ENCODE data around the gene SLC25A21.

SLC25A21 gene

DNA sequence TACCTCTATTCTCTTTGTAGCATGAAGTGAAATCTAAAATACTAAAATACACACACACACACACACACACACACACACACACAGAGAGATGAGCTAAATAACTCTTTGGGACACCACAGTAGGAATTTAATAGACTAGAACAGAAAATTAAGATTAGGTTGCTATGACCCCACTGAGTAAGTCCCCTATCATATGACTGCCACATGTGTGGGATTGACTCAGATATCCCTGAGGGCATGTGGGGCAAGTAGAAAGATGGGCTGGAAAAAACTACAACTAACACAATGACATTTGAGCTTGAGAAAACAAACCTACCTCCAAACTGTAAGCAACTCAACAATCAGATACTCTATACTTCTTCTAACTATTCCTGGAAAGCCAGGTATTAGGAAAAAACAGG lies 27.0 kb downstream of the SLC25A21 start:
- no peak for ATAC-seq
- TF ChIP-seq ZNF8 (CRISPR knock-in tag; IDR thresholded peaks at IDR 0.05) (no peak), ESRRG (CRISPR knock-in tag; IDR thresholded peaks at IDR 0.05) (no peak), ZNF70 (CRISPR knock-in tag; IDR thresholded peaks at IDR 0.05) (no peak), ZFP30 (CRISPR knock-in tag; IDR thresholded peaks at IDR 0.05) (no peak), GLIS3 (CRISPR knock-in tag; IDR thresholded peaks at IDR 0.05) (no peak), OSR1 (CRISPR knock-in tag; IDR thresholded peaks at IDR 0.05) (no peak), CSDC2 (CRISPR knock-in tag; IDR thresholded peaks at IDR 0.05) (no peak)
- TF ChIP-seq, protein P1, sequence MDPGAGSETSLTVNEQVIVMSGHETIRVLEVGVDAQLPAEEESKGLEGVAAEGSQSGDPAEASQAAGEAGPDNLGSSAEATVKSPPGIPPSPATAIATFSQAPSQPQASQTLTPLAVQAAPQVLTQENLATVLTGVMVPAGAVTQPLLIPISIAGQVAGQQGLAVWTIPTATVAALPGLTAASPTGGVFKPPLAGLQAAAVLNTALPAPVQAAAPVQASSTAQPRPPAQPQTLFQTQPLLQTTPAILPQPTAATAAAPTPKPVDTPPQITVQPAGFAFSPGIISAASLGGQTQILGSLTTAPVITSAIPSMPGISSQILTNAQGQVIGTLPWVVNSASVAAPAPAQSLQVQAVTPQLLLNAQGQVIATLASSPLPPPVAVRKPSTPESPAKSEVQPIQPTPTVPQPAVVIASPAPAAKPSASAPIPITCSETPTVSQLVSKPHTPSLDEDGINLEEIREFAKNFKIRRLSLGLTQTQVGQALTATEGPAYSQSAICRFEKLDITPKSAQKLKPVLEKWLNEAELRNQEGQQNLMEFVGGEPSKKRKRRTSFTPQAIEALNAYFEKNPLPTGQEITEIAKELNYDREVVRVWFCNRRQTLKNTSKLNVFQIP (CRISPR knock-in tag; IDR thresholded peaks at IDR 0.05; ENCODE audit: borderline replicate concordance, low read depth) = no peak
- TF ChIP-seq, protein P2, sequence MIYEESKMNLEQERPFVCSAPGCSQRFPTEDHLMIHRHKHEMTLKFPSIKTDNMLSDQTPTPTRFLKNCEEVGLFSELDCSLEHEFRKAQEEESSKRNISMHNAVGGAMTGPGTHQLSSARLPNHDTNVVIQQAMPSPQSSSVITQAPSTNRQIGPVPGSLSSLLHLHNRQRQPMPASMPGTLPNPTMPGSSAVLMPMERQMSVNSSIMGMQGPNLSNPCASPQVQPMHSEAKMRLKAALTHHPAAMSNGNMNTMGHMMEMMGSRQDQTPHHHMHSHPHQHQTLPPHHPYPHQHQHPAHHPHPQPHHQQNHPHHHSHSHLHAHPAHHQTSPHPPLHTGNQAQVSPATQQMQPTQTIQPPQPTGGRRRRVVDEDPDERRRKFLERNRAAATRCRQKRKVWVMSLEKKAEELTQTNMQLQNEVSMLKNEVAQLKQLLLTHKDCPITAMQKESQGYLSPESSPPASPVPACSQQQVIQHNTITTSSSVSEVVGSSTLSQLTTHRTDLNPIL (CRISPR knock-in tag; IDR thresholded peaks at IDR 0.05; ENCODE audit: low read depth) = no peak

DNA sequence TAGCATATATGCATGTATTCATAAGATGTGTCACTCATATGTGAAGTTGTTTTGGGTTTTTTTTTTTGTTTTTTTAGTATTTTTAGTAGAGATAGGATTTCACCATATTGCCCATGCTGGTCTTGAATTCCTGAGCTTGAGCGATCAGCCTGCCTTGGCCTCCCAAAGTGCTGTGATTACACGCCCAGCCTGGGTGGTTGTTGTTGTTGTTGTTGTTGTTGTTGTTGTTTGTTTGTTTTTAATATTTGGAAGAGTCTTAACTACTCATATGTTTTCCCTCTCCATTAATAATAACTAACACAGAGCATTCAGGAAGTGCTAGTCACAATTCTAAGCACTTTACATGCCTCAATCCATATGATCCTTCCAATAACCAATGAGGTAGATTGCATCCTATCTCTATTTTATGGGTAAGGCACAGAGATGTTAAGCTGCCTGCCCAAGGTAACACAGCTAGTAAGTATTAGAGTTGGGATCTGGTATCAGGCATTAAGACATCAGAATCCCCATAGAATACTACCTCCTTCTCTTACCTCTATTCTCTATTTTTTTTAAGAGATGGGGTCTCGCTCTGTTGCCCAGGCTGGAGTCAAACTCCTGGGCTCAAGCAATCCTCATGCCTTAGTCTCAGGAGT lies 27.6 kb downstream of the SLC25A21 start:
- ATAC-seq = no peak
- TF ChIP-seq ZNF70 (CRISPR knock-in tag; IDR thresholded peaks at IDR 0.05) (no peak), ARNTL (CRISPR knock-in tag; IDR thresholded peaks at IDR 0.05; ENCODE audit: borderline replicate concordance, low read depth) (no peak), ZNF8 (CRISPR knock-in tag; IDR thresholded peaks at IDR 0.05) (no peak), PPARA (CRISPR knock-in tag; IDR thresholded peaks at IDR 0.05; ENCODE audit: borderline replicate concordance) (no peak), ZNF565 (CRISPR knock-in tag; conservative IDR thresholded peaks at IDR 0.05; ENCODE audit: low read depth) (no peak)

DNA sequence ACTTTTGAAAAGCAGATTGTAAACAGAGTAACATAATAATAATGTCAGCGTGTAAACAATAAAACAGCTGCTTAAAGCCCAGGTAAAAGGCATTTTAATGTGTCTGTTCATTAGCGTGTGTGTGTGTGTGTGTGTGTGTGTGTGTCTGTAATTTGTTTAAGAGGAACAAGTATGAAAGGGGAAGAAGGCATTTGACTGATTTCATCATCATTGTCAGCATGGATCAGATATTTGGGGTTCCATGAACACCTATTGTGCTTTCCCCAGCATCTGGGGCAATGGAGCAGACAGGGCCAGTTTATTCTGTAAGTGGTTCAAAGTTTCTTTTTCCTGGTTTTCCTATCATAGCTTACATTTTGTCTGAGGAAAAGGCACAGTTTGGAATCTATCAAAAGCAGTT lies 28.9 kb downstream of the SLC25A21 start:
- no peak for TF ChIP-seq PPARA (CRISPR knock-in tag; IDR thresholded peaks at IDR 0.05; ENCODE audit: borderline replicate concordance)
- TF ChIP-seq ZNF565 (CRISPR knock-in tag; conservative IDR thresholded peaks at IDR 0.05; ENCODE audit: low read depth) = no peak
- no peak for TF ChIP-seq ZFP30 (CRISPR knock-in tag; IDR thresholded peaks at IDR 0.05)
- TF ChIP-seq TOX (CRISPR knock-in tag; IDR thresholded peaks at IDR 0.05; ENCODE audit: borderline replicate concordance) = no peak
- TF ChIP-seq, protein P3, sequence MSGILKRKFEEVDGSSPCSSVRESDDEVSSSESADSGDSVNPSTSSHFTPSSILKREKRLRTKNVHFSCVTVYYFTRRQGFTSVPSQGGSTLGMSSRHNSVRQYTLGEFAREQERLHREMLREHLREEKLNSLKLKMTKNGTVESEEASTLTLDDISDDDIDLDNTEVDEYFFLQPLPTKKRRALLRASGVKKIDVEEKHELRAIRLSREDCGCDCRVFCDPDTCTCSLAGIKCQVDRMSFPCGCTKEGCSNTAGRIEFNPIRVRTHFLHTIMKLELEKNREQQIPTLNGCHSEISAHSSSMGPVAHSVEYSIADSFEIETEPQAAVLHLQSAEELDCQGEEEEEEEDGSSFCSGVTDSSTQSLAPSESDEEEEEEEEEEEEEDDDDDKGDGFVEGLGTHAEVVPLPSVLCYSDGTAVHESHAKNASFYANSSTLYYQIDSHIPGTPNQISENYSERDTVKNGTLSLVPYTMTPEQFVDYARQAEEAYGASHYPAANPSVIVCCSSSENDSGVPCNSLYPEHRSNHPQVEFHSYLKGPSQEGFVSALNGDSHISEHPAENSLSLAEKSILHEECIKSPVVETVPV (CRISPR knock-in tag; IDR thresholded peaks at IDR 0.05) = no peak
- no peak for TF ChIP-seq GLIS3 (CRISPR knock-in tag; IDR thresholded peaks at IDR 0.05)
- ATAC-seq = no peak

DNA sequence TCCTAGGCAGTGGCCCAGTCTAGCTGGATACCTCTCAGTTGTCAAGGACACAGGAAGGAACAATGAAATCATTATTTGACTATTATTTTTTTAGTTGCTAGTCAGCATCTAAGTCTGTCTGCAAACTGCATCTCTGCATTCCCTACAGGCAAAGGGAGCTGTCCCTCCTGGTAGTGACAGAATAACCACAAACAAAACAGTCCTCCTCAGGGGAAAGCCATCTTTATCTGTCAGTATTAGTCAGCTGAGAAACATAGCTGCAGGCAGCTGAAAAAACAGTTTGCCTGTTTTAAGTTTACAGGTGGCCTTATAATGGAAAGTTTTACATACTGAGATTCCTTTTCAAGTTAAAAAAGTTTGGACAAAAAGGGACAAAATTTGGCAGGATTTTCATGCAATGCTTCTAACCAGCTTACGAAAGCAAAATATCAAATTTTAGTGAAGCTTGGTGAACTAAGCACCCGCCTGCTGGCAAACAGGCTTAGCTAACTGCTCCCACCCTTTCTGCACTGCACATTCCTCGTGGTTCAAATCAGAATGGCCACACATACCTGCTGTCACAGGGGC lies 29.5 kb downstream of the SLC25A21 start:
- TF ChIP-seq, protein P4, sequence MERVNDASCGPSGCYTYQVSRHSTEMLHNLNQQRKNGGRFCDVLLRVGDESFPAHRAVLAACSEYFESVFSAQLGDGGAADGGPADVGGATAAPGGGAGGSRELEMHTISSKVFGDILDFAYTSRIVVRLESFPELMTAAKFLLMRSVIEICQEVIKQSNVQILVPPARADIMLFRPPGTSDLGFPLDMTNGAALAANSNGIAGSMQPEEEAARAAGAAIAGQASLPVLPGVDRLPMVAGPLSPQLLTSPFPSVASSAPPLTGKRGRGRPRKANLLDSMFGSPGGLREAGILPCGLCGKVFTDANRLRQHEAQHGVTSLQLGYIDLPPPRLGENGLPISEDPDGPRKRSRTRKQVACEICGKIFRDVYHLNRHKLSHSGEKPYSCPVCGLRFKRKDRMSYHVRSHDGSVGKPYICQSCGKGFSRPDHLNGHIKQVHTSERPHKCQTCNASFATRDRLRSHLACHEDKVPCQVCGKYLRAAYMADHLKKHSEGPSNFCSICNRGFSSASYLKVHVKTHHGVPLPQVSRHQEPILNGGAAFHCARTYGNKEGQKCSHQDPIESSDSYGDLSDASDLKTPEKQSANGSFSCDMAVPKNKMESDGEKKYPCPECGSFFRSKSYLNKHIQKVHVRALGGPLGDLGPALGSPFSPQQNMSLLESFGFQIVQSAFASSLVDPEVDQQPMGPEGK (CRISPR knock-in tag; IDR thresholded peaks at IDR 0.05; ENCODE audit: borderline replicate concordance) = no peak
- TF ChIP-seq, protein P2 (CRISPR knock-in tag; IDR thresholded peaks at IDR 0.05; ENCODE audit: low read depth) = no peak
- no peak for ATAC-seq

DNA sequence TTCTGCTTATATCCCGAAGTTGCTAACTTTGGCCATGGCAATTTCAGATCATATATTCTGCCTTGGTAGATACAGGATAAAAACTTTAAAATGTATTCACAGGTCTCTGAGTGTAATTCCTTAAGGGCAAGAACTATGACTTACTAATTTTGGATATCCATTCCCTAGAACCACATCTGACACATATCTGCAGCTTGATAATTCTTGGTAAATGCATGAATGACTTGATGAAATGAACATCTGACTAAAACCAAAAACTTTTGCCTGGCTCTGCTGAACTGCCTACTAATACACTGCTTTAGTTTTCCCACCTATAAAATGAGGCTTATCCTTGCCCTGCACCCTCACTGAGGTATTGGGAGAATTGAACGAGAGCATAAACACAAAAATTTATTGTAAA lies 32.2 kb downstream of the SLC25A21 start:
- ATAC-seq = no peak
- no peak for TF ChIP-seq SNAI2 (CRISPR knock-in tag; IDR thresholded peaks at IDR 0.05)
- TF ChIP-seq ZC3H10 (CRISPR knock-in tag; IDR thresholded peaks at IDR 0.05) = no peak
- no peak for TF ChIP-seq ESRRG (CRISPR knock-in tag; IDR thresholded peaks at IDR 0.05)
- no peak for TF ChIP-seq OSR1 (CRISPR knock-in tag; IDR thresholded peaks at IDR 0.05)
- TF ChIP-seq, protein P1 (CRISPR knock-in tag; IDR thresholded peaks at IDR 0.05; ENCODE audit: borderline replicate concordance, low read depth) = no peak
- no peak for TF ChIP-seq ZNF565 (CRISPR knock-in tag; conservative IDR thresholded peaks at IDR 0.05; ENCODE audit: low read depth)
- TF ChIP-seq ZNF8 (CRISPR knock-in tag; IDR thresholded peaks at IDR 0.05) = no peak
- TF ChIP-seq RARB (CRISPR knock-in tag; IDR thresholded peaks at IDR 0.05) = no peak
- no peak for TF ChIP-seq ZNF70 (CRISPR knock-in tag; IDR thresholded peaks at IDR 0.05)
- TF ChIP-seq BACH2 (CRISPR knock-in tag; IDR thresholded peaks at IDR 0.05; ENCODE audit: borderline replicate concordance) = no peak
- TF ChIP-seq ZFP3 (CRISPR knock-in tag; IDR thresholded peaks at IDR 0.05) = no peak
- TF ChIP-seq, protein P4 (CRISPR knock-in tag; IDR thresholded peaks at IDR 0.05; ENCODE audit: borderline replicate concordance) = no peak
- TF ChIP-seq GLIS3 (CRISPR knock-in tag; IDR thresholded peaks at IDR 0.05) = no peak
